ENCODE results near the gene TOP3A. TPM values are rescaled to one million over a fixed set of nuclear protein-coding genes. Genes with fewer than 3 reads are reported as not detected.

Gene TOP3A
- total RNA-seq, 1 donor, result 45.8 TPM

- H3K4me3 ChIP-seq (ENCODE audit: low read depth, low read length), result no peak overlapping the region
- DNase-seq (ENCODE audit: low read depth), result no peak
- no peak for TF ChIP-seq CTCF (IDR thresholded peaks at IDR 0.05; ENCODE audit: insufficient read depth, low read depth, low read length)
These were observed 78.3 kb downstream of the TOP3A start for GRCh38 chr17:18236494-18236893.

GRCh38 chr17:18235743-18236256 is 79.0 kb downstream of the TOP3A start:
- no peak for TF ChIP-seq CTCF (IDR thresholded peaks at IDR 0.05; ENCODE audit: insufficient read depth, low read depth, low read length)
- no peak overlapping the region for H3K4me3 ChIP-seq (ENCODE audit: low read depth, low read length)
- DNase-seq (ENCODE audit: low read depth), result peak; percentile 37

- DNase-seq (ENCODE audit: low read depth), result no peak
- H3K4me3 ChIP-seq (ENCODE audit: low read depth, low read length), result no peak overlapping the region
- no peak for TF ChIP-seq CTCF (IDR thresholded peaks at IDR 0.05; ENCODE audit: insufficient read depth, low read depth, low read length)
These were observed 79.9 kb downstream of the TOP3A start for GRCh38 chr17:18234853-18235380.

GRCh38 chr17:18233803-18234518 is 80.8 kb downstream of the TOP3A start:
- H3K4me3 ChIP-seq (ENCODE audit: low read depth, low read length), result no peak overlapping the region
- TF ChIP-seq CTCF (IDR thresholded peaks at IDR 0.05; ENCODE audit: insufficient read depth, low read depth, low read length), result no peak
- no peak for DNase-seq (ENCODE audit: low read depth)

GRCh38 chr17:18231164-18231563 is 83.6 kb downstream of the TOP3A start:
- DNase-seq (ENCODE audit: low read depth), result no peak
- H3K4me3 ChIP-seq (ENCODE audit: low read depth, low read length), result no peak overlapping the region
- no peak for TF ChIP-seq CTCF (IDR thresholded peaks at IDR 0.05; ENCODE audit: insufficient read depth, low read depth, low read length)

- TF ChIP-seq CTCF (IDR thresholded peaks at IDR 0.05; ENCODE audit: insufficient read depth, low read depth, low read length), result no peak
- DNase-seq (ENCODE audit: low read depth), result no peak
- H3K4me3 ChIP-seq (ENCODE audit: low read depth, low read length), result no peak overlapping the region
These were observed 84.3 kb downstream of the TOP3A start for GRCh38 chr17:18230288-18231141.
